Osteoblast (primary cell): ENCODE measurements around the gene DCST2. TPM values are rescaled to one million over a fixed set of nuclear protein-coding genes. Genes with fewer than 3 reads are reported as not detected.

Source experiments
- DNase-seq: peaks from one replicate; pipeline ENCODE4 v3.0.0; 2011; ENCODE audit warnings: low spot score, mixed read lengths; ENCODE audit not compliant: insufficient read length; ENCODE audit errors: missing footprints
- H2AFZ ChIP-seq: 2 replicates; pipeline ENCODE4 v1.6.0; 2011; ENCODE audit warnings: mild to moderate bottlenecking, low read length
- H3K27ac ChIP-seq: 2 replicates; pipeline ENCODE4 v1.5.1; 2011; ENCODE audit warnings: mild to moderate bottlenecking, low read depth, low read length, moderate library complexity
- H3K27me3 ChIP-seq: 2 replicates; pipeline ENCODE4 v1.6.0; 2012; ENCODE audit warnings: mild to moderate bottlenecking, control low read depth, inconsistent platforms, low read length, moderate library complexity; ENCODE audit not compliant: insufficient read depth
- H3K36me3 ChIP-seq: 2 replicates; pipeline ENCODE4 v1.5.1; 2011; ENCODE audit warnings: mild to moderate bottlenecking, low read length, control low read depth, moderate library complexity; ENCODE audit not compliant: insufficient read depth
- H3K4me1 ChIP-seq: 2 replicates; pipeline ENCODE4 v1.5.1; 2011; ENCODE audit warnings: mild to moderate bottlenecking, low read length, control low read depth, moderate library complexity; ENCODE audit not compliant: insufficient read depth
- H3K4me2 ChIP-seq: 2 replicates; pipeline ENCODE4 v1.6.0; 2011; ENCODE audit warnings: mild to moderate bottlenecking, low read length; ENCODE audit not compliant: insufficient read depth
- H3K4me3 ChIP-seq: fragments of 200-600 bp; sonication (generic); 3 replicates; pipeline ENCODE4 v1.5.1; 2012; ENCODE audit warnings: mild to moderate bottlenecking, low read length, inconsistent platforms; ENCODE audit not compliant: insufficient read depth
- H3K79me2 ChIP-seq: 2 replicates; pipeline ENCODE4 v1.6.0; 2012; ENCODE audit warnings: mild to moderate bottlenecking, low read length, control low read depth, inconsistent platforms; ENCODE audit not compliant: insufficient read depth
- H3K9me3 ChIP-seq: 2 replicates; pipeline ENCODE4 v1.5.1; 2011; ENCODE audit warnings: low read depth, low read length, control low read depth
- H4K20me1 ChIP-seq: 2 replicates; pipeline ENCODE4 v1.6.0; 2012; ENCODE audit warnings: mild to moderate bottlenecking, low read length, control low read depth; ENCODE audit not compliant: insufficient read depth
- CTCF ChIP-seq: IDR thresholded peaks from 2 replicates; pipeline ENCODE4 v1.5.1; 2011; ENCODE audit warnings: mild to moderate bottlenecking, low read depth, low read length, moderate library complexity; ENCODE audit errors: extremely low read depth
- total RNA-seq: library from RNA; depleted of rRNA; stranded (reverse); fragments of >200 nt; gene quantifications from 2 replicates; pipeline ENCODE4 v1.2.3, GENCODE V29; 2012

The DCST2 gene
- total RNA-seq, 1 donor: not detected

DNA sequence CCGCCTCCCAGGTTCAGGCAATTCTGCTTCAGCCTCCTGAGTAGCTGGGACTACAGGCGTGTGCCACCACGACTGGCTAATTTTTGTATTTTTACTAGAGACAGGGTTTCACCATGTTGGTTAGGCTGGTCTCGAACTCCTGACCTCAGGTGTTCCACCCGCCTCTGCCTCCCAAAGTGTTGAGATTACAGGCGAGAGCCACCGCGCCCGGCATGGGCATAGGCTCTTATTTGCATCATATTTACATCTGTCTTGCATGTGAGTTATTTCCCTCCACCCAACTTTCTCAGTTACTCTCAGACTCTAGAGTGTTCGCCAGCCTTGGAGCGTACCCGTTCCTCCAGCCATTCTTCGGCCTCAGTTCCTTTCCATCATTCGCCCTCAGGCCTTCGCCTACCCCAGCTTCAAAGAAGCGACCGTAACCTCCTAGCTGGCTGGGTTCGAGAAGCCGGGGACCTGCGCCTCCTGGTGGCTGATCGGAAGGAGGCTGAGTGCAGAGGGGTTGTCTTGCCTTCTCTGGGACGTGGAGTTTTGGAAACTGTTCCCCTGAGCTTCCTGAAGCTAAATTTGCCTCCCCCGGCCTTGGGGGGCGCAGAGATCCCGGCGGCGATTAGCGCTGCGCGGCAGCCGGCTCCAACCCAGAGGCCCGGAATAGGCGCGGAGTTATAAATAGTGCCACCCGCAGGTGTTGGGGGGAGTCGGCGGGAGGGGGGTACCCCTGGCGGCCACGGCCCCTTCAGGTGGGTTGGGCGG, 34.6 kb downstream of the DCST2 start:
- H3K27me3 ChIP-seq: no peaks in the 10 kb centered on the region
- DNase-seq: peak; percentile 94
- peaks cover 15% of the 10 kb centered on the region for H3K4me1 ChIP-seq
- H4K20me1 ChIP-seq: no peaks in the 10 kb centered on the region
- no peaks in the 10 kb centered on the region for H3K36me3 ChIP-seq
- H3K27ac ChIP-seq: no peak overlapping the region
- no peaks in the 10 kb centered on the region for H3K9me3 ChIP-seq
- peak overlapping the region; percentile 67 for H3K4me3 ChIP-seq
- peak; percentile 87 for TF ChIP-seq CTCF
- peak overlapping the region; percentile 85 for H2AFZ ChIP-seq
- H3K79me2 ChIP-seq: peaks cover 14% of the 10 kb centered on the region
- H3K4me2 ChIP-seq: peak overlapping the region; percentile 87

DNA sequence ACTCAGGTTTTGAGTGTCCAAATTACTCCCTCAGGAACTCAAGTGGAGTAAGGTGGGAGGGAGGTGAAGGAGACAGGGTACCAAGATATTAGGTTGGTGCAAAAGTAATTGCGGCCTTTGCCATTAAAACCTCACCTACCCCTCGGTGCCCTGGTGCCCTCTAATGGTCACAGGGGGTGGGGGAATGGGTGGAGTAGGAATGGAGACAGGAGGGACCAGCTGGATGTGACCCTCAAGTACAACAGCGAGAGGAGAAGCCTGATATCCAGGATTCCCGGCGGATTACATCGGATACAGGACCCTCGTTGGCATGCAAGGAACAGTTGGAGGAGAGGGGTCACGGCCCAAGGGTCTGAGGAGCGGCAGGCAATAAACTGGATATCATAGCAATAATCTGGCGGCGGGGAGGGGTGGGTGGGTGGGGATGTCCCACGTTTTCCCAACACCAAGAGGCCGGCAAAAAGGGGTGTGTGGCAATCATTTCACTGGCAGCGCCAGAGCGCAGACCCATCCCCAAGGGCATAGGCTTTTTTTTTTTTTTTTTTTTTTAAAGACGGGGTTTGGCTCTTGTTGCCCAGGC, 35.3 kb downstream of the DCST2 start:
- peak; percentile 11 for TF ChIP-seq CTCF

GRCh38 chr1:154996966-154997701, 36.4 kb downstream of the DCST2 start:
- H2AFZ ChIP-seq: no peak overlapping the region
- H3K36me3 ChIP-seq: no peaks in the 10 kb centered on the region
- no peaks in the 10 kb centered on the region for H3K9me3 ChIP-seq
- no peaks in the 10 kb centered on the region for H3K27me3 ChIP-seq
- no peak overlapping the region for H3K4me2 ChIP-seq
- no peaks in the 10 kb centered on the region for H4K20me1 ChIP-seq
- H3K4me1 ChIP-seq: peaks cover 15% of the 10 kb centered on the region
- H3K27ac ChIP-seq: no peak overlapping the region
- H3K4me3 ChIP-seq: no peak overlapping the region
- no peak for TF ChIP-seq CTCF
- DNase-seq: no peak
- H3K79me2 ChIP-seq: no peaks in the 10 kb centered on the region

More for the DNA sequence above, 35.3 kb downstream of the DCST2 start:
- no peaks in the 10 kb centered on the region for H3K36me3 ChIP-seq
- no peaks in the 10 kb centered on the region for H3K27me3 ChIP-seq
- H3K9me3 ChIP-seq: no peaks in the 10 kb centered on the region
- H3K4me2 ChIP-seq: no peak overlapping the region
- H3K4me1 ChIP-seq: peaks cover 15% of the 10 kb centered on the region
- H3K27ac ChIP-seq: no peak overlapping the region
- DNase-seq: no peak
- no peak overlapping the region for H2AFZ ChIP-seq
- H3K79me2 ChIP-seq: peaks cover 7% of the 10 kb centered on the region
- no peak overlapping the region for H3K4me3 ChIP-seq
- no peaks in the 10 kb centered on the region for H4K20me1 ChIP-seq
